NCI-H1436 (cell line): ENCODE data around the gene PSRC1.
"Not testable (repeated sequence)": the region's sequence is repeated elsewhere in the genome, so short reads cannot be mapped to it uniquely, and the experiment has no call there.

Source experiments
- DNase-seq: peaks from one replicate; lab custom pipeline; 2025; lab: John Stamatoyannopoulos, UW

The PSRC1 gene

DNA sequence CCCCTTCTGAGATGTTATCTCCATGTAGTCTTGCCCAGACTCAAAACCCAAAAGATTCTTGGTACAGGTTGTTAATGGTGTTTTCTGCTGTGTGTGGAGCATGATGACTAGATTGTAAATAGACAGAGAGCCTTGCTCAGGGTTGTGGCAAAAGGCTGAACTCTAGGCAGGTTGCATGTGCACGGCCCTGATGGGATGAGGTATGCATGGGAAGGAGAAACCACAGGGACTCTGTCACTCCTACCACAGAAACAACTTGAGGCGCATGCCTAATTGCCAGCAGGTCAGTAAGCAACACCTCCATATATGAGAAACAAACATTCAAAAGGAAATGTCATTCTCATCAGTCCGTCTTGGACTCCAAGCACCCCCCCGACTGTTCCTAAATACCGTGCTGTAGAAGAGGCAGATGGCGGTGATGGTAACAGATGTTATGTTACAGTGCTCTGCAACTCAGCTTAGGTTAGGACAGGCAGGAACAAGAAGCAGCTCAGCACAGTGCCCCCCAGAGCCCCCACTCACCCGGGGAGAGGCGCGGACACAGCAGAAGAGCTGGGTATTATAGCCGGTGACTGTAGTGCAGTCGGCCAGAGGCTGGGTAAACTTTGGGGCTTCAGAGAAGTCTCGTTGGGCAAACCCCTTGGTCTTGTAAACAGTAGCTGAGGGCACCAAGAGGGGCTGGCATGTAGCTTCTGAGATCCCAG lies 12.9 kb upstream of the PSRC1 start:
- no peak for DNase-seq

DNA sequence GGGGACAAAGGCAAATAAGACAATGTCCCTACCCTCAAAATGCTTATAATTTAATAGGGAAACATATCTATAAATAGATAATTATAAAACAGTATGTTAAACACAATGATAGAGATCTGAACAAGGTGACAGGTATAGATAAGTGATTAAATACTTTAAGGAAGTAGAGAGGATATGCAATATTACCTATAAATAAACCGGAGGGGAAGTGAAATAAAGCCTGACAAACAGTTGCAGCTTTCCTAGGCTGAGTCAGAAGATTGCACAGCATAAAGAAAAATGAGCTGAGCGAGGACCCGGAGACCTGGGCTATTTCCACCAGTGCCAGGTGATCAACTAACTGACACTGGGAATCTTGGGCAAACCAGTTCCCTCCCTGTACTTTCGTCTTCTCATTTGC lies 11.5 kb upstream of the PSRC1 start:
- no peak for DNase-seq

DNA sequence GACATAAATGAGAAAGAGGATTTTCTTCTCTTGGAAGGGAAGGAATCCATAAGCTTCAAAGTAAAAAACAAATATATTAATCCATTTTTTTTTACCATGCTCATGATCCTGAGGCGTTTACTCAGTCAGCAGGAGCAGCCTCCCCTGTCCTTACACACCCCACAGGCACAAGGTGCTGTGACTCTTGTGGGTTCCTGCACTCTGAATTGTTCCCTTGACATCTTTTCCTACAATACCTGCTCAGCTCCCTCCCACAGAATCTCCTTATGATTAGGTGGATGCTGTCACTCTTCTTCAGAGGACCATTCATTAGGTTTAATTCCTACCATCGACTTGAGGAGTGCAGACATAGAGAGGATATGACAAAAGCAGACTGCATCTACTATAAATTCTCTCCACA lies 10.1 kb upstream of the PSRC1 start:
- DNase-seq, result no peak

DNA sequence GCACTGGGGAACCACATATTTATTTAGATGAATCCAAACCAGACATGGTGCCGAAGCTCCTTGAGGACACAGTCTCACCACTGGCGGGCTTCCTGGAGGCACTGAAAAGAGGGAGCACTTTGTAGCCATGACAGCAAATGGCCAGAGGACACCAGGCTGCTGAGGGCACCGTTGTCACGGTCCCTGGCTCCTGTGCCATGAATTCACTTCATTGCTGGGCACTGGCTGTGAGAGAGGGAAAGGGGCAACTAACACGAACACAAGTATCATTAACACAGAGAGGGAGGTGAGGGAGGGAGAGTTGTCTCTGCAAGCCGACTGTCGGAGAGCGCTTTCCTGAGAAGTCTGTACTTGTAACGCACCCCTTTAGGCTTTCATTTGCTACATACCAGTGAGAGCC lies 9.4 kb upstream of the PSRC1 start:
- DNase-seq, result no peak

DNA sequence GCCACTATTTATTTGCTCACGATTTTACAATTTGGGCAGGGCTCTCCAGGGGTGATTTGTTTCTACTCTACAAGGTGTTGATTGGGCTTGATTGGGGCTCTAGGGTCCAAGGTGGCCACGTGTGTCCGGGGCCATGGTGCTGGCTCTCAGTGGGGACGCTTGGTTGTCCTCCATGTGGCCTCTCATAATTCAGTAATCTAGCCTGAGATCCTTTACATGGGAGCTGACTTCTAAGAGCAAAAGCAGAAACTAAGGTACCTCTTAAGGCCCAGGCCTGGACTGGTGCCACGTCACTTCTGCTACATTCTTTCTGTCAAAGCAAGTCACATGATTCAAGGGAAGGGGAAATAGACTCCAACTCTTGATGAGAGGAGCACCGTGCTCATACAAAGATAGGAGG lies 8.1 kb upstream of the PSRC1 start:
- no peak for DNase-seq

DNA sequence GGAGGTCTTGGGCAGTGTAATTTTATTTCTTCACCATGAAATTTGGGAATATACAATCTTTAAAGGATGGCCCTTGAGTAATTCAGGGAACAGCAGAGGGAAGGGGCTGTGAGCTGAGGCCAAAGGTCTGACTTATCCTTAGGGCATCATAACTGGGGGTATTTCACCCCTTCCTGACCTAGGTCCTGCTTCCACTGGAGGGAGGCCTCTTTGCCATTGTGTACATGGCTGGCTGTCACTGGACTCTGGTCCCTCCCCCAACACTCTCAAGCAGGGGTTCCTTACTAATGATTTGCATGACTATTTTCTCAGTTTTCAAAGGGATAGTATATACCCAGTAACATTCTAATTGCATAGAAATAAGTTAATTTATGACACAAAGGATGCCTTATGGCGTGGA lies 7.2 kb upstream of the PSRC1 start:
- DNase-seq, result no peak

DNA sequence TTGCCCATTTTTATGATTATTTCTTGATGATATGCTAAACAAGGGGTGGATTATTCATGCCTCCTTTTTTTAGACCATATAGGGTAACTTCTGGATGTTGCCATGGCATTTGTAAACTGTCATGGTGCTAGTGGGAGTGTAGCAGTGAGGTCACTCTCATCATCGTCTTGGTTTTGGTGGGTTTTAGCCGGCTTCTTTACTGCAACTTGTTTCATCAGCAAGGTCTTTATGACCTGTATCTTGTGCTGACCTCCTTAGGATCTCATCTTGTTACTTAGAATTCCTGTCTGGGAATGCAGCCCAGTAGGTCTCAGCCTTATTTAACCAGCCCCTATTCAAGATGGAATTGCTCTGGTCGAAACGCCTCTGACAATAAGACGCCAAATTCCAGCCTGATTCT lies 3.8 kb upstream of the PSRC1 start:
- DNase-seq, result not testable (repeated sequence)

DNA sequence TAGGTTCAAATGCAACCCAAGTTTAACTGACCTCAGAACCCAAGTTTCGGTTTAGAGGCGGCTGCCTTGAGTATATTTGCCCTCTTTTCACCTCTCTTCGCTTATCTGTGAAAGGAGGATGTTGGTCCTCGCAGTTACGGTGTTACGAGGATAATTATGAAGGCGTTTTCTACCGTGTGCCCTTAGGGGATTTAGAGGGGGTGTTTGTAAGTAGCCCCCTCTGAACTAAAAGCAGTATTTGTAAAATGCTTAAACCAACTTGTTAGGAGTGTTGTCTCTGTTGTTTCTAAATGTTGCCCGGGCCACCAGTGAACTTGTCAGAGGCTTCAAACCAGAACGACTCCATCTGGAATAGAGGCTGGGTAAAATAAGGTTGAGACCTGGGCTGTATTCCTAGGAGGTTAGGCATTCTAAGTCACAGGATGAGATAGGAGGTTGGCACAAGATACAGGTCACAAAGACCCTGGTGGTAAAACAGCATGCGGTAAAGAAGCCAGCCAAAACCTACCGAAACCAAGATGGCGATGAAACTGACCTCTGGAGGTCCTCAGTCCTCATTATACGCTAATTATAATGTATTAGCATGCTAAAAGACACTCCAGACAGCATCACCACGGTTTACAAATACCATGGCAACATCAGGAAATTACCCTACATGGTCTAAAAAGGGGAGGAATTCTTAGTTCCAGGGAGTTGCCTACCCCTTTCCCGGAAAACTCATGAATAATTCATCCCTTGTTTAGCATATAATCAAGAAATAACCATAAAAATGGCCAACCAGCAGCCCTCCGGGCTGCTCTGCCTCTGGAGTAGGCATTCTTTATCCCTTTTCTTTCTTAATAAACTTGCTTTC lies 1.0 kb upstream of the PSRC1 start:
- no peak for DNase-seq

DNA sequence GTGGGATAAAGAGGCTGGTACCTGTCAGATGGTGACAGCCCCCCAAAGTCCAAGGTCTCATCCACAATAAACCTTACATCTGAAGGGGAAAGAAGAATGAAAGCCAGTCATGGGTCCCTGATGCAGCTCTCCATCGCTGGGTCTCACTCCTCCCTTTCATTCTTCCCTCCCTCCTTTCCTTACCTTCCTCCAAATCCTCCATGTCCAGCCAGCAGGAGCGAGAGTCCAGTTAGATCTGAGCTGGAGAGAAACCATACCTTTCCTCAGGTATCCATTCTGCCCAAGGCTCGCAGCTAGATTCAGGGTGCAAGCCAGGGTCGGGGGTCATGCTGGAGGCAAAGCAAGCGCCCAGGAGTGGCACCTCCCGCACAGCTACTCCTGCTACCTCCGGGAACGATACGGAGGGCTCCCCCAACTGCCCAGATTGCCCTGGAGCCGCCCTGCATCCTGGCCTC lies 421 bp downstream of the PSRC1 start:
- no peak for DNase-seq

DNA sequence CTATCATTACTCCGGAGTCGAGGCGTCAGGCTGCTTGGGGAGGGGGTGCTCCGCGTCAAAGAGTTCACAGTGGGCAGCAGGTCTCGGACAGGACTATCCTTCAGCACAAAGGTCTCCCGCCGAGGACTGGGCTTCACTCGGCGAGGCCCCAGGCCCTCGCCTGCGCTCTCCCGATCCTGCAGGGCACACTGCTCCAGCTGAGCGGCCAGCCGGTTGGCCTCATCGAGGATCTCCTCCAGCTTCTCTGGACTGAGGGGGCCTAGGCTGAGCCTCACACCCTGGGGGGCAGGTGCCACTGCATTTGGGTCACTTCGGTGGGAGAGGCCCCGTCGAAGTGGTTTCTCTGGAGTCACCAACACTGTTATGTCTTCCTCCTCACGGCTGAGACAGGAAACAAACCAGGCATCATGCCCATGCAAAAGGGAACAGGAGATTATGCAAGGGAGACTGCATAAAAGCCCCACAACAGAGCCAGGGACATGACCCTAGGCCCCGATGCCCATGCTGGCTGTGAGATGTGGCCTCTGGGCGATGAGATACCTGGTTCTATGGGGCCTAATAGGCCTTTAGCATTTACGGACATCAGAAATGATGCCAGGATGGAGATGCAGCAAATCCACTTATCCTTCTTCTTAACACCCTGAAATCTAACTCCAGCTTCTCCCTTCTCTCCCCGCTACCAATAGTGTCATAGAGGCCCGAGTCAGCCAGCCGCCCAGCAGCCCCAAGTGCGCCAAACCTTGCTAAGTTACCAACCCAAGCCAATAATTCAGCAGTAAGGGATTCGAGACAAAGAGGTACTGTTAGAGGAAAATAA lies 1.1 kb downstream of the PSRC1 start:
- DNase-seq, result no peak

DNA sequence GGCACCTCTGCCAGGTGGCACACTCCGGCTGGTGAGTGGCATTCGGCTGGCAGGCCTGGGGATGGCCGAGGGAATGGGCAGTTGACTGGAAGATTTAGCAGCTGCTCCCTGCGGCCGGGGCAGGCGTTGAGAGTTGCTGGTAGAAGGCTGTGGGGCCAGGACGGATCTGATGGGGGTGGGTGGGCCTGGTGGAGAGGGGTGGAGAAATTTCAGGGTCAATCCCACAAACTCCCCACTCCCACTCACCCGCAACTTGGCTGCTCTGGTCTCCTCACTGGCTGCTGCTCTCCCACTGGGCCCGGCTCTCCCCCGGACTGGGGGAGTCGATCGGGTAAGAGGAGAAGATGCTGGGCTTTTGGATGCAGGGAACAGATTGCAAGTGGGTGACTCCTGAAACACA lies 2.1 kb downstream of the PSRC1 start:
- no peak for DNase-seq

DNA sequence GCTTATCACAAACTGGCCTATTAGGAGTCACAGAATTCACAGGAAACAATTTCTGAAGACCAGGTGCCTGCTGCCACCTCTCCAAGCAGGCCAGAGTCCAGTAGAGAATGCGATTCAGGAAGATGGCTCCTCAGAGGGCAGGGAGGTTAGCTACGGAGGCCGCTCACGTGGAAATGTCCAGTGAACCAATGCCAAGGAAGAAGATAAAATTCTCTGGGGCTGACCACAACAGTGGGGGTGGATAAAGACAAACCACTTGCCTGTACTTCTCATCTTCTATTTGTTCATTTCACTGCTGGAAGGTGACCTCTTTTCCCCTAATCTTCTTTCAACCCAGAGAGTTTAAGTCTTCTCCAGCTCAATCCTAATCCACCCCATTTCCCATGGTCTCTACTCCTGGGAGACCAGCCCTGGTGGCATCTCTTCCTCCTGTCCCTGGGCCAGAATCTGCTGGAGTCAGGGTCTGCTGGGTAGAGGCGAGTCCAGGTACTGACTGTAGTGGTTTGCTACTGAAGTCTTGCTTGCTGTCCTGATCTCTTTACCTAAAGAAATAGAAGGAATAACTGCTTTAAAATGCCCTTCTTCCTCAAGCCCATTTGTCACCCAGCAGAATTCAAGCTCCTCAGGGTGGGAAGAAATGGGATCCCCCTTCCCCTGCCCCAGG lies 3.2 kb downstream of the PSRC1 start:
- DNase-seq, result no peak

DNA sequence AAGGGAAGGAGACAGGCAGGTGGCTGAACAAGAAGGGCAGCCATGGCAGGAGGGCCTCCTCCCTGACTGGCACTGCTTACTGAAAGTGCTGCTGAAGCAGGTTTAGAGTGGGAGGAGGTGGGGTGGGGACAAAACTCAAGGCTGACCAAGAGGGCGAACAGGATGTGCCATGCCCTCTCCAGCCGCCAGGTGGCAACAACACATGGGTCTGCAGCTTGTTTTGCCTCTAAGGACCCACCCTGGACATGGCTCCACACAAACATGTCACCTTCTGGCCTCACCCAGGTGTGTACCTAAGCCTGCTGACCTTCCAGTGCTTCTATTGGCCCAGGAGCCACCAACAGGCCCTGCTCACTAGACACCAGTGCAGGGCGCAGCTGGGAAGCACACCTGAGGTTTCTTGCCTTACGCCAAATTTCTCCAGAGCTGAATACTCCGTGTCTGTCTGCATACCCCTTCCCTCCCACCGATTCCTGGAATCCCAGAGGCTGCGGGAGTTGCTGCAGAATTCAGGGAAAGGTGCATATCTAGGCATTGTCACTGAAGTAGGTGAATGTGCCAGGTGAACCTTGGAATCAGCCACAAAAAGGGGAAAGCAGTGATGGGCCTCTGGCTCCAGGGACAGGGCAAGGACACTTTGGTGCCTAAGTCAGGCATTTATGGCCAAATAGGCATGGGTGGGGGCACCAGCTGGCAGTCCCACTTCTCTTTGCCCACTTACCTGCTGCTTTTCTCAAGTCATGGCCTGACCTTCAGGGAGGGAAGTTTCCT lies 5.3 kb downstream of the PSRC1 start:
- peak; percentile 67 for DNase-seq

DNA sequence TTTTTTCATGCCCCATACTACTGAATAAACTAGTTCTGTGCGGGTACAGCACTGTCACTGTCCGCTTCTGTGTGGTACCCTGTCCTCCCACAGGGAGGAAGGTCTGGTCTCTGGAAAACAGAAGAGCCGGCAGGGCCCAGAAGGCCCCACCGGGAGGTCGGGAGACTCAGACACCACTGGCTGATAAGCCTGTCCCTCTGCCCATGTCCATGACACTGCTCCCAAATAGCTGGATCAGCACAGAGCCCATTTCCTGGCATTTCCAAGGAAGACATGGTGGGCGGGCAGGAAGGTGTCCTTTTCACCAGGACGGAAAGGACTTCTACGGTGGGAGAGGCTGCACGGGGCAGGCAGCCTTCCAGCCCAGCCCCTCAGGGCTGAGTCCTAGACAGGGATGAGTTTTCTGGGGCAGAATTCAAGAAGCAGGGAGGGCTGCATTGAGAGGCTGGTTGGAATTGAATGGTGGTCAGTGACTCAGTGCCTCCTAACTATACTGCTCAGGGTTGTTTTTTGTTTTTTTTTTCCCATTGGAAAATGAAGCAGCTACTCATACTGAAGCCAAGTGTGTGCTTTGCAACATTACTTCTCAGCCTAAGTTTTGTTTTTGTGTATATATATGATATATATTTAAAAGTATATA lies 7.1 kb downstream of the PSRC1 start:
- DNase-seq, result no peak

DNA sequence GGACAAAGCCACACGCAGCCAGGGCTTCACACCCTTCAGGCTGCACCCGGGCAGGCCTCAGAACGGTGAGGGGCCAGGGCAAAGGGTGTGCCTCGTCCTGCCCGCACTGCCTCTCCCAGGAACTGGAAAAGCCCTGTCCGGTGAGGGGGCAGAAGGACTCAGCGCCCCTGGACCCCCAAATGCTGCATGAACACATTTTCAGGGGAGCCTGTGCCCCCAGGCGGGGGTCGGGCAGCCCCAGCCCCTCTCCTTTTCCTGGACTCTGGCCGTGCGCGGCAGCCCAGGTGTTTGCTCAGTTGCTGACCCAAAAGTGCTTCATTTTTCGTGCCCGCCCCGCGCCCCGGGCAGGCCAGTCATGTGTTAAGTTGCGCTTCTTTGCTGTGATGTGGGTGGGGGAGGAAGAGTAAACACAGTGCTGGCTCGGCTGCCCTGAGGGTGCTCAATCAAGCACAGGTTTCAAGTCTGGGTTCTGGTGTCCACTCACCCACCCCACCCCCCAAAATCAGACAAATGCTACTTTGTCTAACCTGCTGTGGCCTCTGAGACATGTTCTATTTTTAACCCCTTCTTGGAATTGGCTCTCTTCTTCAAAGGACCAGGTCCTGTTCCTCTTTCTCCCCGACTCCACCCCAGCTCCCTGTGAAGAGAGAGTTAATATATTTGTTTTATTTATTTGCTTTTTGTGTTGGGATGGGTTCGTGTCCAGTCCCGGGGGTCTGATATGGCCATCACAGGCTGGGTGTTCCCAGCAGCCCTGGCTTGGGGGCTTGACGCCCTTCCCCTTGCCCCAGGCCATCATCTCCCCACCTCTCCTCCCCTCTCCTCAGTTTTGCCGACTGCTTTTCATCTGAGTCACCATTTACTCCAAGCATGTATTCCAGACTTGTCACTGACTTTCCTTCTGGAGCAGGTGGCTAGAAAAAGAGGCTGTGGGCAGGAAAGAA lies 8.1 kb downstream of the PSRC1 start:
- DNase-seq, result no peak

DNA sequence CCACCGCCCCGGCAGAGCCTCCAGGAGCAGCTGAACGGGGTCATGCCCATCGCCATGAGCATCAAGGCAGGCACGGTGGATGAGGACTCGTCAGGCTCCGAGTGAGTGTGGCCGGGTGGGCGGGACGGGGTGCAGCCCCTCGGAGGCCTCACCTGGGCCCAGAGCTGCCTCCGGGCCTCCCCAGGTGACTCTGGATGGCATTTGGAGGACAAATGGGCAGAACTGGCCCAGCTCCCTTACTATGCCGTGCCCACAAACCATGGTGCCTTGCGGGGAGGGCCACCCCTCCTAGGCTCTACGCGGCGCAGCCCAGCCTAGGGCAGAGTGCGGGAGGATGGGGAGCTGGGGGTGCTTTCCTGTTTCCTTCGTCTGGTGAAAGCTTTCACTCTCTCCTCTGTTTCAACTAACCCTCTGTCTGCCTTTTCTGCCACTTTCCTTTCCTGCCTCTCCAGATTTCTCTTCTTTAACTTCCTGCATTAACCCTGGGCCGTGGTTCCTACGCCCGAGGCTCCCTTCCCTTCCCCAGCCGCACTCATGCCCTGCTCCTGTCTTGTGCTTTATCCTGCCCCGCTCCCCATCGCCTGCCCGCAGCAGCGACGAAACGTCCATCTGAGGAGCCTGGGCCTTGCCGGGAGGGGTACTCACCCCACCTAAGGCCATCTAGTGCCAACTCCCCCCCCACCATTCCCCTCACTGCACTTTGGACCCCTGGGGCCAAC lies 9.2 kb downstream of the PSRC1 start:
- no peak for DNase-seq

DNA sequence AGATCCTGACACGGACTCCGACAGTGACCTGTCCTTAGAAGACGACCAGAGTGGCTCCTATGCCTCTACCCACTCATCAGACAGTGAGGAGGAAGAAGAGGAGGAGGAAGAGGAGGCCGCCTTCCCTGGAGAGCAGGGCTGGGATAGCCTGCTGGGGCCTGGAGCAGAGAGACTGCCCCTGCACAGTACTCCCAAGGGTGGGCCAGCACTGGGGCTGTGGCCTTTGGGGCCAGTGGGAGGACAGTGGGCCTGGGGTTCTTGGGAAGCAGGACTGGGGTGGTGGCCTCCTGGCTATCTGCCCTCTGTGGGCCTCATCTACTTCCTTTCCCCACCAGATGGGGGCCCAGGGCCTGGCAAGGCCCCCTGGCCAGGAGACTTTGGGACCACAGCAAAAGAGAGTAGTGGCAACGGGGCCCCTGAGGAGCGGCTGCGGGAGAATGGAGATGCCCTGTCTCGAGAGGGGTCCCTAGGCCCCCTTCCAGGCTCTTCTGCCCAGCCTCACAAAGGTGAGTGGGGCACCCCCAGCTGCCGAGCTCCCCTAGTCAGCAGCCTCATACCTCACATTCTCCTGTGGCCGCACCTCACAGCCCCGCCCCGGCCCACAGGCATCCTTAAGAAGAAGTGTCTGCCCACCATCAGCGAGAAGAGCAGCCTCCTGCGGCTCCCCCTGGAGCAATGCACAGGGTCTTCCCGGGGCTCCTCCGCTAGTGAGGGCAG lies 10.0 kb downstream of the PSRC1 start:
- DNase-seq, result no peak
